Motor neuron (in vitro differentiated cells): ENCODE measurements around the gene AP3M1. TPM values are rescaled to one million over a fixed set of nuclear protein-coding genes. Genes with fewer than 3 reads are reported as not detected.
"Not testable (repeated sequence)": the region's sequence is repeated elsewhere in the genome, so short reads cannot be mapped to it uniquely, and the experiment has no call there.

ENCODE experiments used
- ATAC-seq, 8 experiments: fragments of 200-7000 bp; cut with Tn5 transposase; replicated peaks in 6 of 8; 2 replicates each; pipeline ENCODE4 v1.8.0; 2021; ENCODE audit warnings: mild to moderate bottlenecking in 8 of 8, moderate library complexity in 8 of 8
- H3K27ac ChIP-seq, 2 donors: fragments of 250-450 bp; sonication (Bioruptor Pico); 2 replicates each; pipeline ENCODE4 v1.9.0; 2021; ENCODE audit warnings: antibody characterized with exemption in 2 of 2, mild to moderate bottlenecking in 2 of 2, moderate library complexity in 1 of 2
- H3K4me1 ChIP-seq, 2 donors: fragments of 250-450 bp; sonication (Bioruptor Pico); replicated peaks in 1 of 2; 2 replicates each; pipeline ENCODE4 v1.6.1; 2021; ENCODE audit warnings: antibody characterized with exemption in 2 of 2, mild to moderate bottlenecking in 2 of 2, moderate library complexity in 1 of 2
- H3K4me3 ChIP-seq, 5 donors: fragments of 250-450 bp; sonication (Bioruptor Pico); 2 replicates each; pipeline ENCODE4 v1.9.0; 2021; ENCODE audit warnings: antibody characterized with exemption in 5 of 5, mild to moderate bottlenecking in 5 of 5, moderate library complexity in 4 of 5
- WGBS, 10 experiments: fragments of 450-650 bp; shearing (Covaris generic); methylation state at CpG; one replicate each; pipeline ENCODE4 v1.0.0; 2022; 5-methylcytosine and 5-hydroxymethylcytosine counted together
- in situ Hi-C, 9 experiments: fragments of 400-800 bp; cut with MboI; loops; one replicate each; pipeline ENCODE4 v1.15.0; 2021; ENCODE audit warnings: low sequenced_read_pairs in 9 of 9, low pct_unique_long_range_greater_than_20kb in 2 of 9; ENCODE audit not compliant: unreplicated experiment in 9 of 9
- total RNA-seq, 8 experiments: library from RNA; unstranded; fragments of 300-600 nt; gene quantifications; 2 replicates each; pipeline versions ENCODE4 v1.2.3 to v1.2.4, GENCODE V29; 2022

AP3M1 gene
- total RNA-seq, 8 experiments from 2014 or later, result 37.0 to 51.2 (median 42.6) TPM

- 0 to 38% (median 7%) methylated on average over 3 to 5 of the region's 5 CpGs; no CpG with 5 or more reads in 1 of the 10 experiments for WGBS, 10 experiments
- in situ Hi-C loops, result no loop called here
- no peak for ATAC-seq
- Histone ChIP-seq H3K4me1 (peaks cover 2 to 18% of the 10 kb centered on the region in 2 donors), H3K27ac (no peak overlapping the region), H3K4me3 (peak overlapping the region; percentile 62 to 71 (median 65))
Observed at GRCh38 chr10:74151879-74152722, 1.5 kb upstream of the AP3M1 start.

DNA sequence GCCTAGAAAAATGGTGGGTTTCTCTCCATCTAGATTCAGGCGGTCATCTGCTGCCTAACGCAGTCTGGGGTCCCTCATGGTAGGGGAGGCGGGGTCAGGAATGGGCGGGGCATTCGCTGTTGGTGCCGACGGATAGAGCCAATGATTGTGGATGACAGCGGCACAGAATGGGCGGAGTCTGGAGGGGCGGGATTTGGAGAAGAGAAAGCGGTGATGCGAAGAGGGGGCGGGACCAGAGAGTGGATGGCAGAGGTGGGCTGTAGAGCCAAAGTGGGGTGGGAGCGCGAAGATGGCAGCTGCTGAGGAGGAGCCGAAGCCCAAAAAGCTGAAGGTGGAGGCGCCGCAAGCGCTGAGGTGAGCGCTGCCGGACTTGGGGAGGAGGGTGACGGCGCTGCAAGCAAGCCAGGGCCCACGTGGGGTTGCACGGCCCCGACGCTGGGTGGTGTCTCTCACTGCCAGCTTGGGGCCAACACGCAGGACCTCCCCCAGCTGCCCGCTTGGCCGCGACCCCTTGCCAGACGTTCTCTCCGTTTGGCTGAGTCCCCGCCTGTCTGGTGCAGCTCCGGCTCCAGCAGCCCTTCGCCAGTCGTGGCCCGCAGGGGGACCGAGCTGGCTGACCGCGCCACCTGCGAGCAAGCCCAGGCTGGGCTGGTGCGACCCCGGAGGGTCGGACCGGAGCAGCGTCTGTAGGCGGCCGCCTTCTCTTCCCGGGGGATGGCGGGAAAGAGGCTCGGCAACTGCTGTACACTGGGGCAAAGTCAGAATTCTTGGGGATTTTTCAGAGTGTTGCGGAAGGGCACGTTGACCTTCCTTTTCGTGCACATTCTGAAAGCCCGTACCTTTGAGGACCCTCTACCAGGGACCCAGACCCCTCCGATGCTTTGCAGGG, 606 bp upstream of the AP3M1 start, which contains the start of gene ADK:
Gene ADK (plus strand): TSS at position 232 of the 889 bp plus-strand sequence. CDS start 58 bp downstream, at position 290.
- 0 to 7% (median 0%) methylated on average over 2 to 14 of the region's 57 CpGs; no CpG with 5 or more reads in 2 of the 10 experiments for WGBS, 10 experiments
- in situ Hi-C loops, result no loop called here
- H3K4me3 ChIP-seq, result peak within 1 kb of the TSS; percentile 62 to 71 (median 65)
- H3K4me1 ChIP-seq, result peaks cover 2 to 18% of the 10 kb centered on the region in 2 donors
- peak; percentile 91 to 93 (median 92) for ATAC-seq
- peak within 1 kb of the TSS; percentile 96 to 99 for H3K27ac ChIP-seq

- in situ Hi-C loops, ATAC-seq: not testable (repeated sequence)
- WGBS, 10 experiments, result 85 to 100% (median 98%) methylated on average over 1 to 9 of the region's 10 CpGs; no CpG with 5 or more reads in 1 of the 10 experiments
Observed at GRCh38 chr10:74146980-74147379, 3.6 kb downstream of the AP3M1 start.

DNA sequence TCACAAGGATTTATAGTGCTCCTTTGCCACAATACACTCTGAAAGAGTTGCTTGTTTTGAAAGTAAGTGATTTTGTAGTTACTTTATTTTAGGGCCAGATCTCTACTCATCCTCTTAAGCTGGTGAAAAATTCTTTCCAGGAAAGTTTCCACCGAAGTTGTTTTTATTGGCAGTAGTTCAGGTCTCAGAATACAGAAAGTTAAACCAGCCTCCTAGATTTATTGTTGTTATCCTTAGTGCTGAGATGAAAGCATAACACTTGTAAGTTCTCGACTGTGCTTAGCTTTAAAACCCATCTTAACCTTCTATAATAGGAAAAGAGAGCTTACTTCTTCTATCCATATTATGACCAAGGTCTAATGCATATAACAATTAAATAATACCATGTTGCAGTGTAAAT, 5.5 kb downstream of the AP3M1 start:
- WGBS, 10 experiments, result 5 to 100% (median 62%) methylated on average over 2 of the region's 2 CpGs; no CpG with 5 or more reads in 2 of the 10 experiments
- in situ Hi-C loops, result no loop called here
- peaks cover 0 to 6% of the 10 kb centered on the region in 2 donors for H3K4me1 ChIP-seq
- no peak overlapping the region for H3K27ac ChIP-seq
- no peak overlapping the region for H3K4me3 ChIP-seq
- peak in 1 of 8 experiments; percentile 39 for ATAC-seq

More at GRCh38 chr10:74146980-74147379, 3.6 kb downstream of the AP3M1 start:
- H3K4me3 ChIP-seq, H3K4me1 ChIP-seq, H3K27ac ChIP-seq: not testable (repeated sequence)

DNA sequence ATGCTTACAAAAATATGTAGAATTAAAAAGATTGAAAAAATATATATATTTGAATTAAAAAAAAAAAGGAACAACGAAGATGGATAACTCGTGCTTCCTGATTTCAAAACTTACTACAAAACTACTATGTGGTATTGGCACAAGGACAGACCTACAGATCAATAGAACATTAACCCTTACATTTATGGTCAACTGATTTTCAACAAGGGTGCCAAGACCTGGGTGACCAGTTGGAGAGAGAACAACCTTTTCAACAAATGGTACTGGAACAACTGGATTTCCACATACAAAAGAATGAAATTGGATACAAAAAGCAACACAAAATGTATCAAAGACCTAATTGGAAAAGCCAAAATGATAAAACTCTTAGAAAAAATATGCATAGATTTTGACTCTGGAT, 10.1 kb downstream of the AP3M1 start:
- Histone ChIP-seq H3K4me3 (no peak overlapping the region), H3K4me1 (no peaks in the 10 kb centered on the region), H3K27ac (no peak overlapping the region)
- WGBS, 10 experiments, result 70 to 100% (median 93%) methylated on average over 1 to 2 of the region's 2 CpGs; no CpG with 5 or more reads in 3 of the 10 experiments
- in situ Hi-C loops, result no loop called here
- ATAC-seq, result no peak

- Histone ChIP-seq H3K4me3 (no peak overlapping the region), H3K27ac (no peak overlapping the region), H3K4me1 (no peaks in the 10 kb centered on the region)
- in situ Hi-C loops, result no loop called here
- 50 to 100% (median 94%) methylated on average over 1 to 10 of the region's 18 CpGs; no CpG with 5 or more reads in 4 of the 10 experiments for WGBS, 10 experiments
- ATAC-seq, result no peak
Observed at GRCh38 chr10:74139981-74140380, 10.6 kb downstream of the AP3M1 start.

DNA sequence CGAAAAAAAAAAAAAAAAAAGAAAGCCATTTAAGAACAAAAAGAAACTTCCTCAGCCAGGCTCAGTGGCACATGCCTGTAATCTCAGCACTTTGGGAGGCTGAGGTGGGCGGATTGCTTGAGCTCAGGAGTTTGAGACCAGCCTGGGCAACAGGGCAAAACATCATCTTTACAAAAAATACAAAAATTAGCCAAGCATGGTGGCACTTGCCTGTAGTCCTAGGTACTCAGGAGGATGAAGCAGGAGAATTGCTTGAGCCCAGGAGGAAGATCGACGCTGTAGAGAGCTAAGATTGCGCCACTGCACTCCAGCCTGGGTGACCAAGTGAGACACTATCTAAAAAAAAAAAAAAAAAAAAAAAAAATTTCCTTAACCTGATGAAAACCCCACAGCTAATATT, 12.0 kb downstream of the AP3M1 start:
- in situ Hi-C loops, ATAC-seq: not testable (repeated sequence)
- whole genome bisulfite sequencing, 10 experiments, result 89 to 100% (median 95%) methylated on average over 2 to 5 of the region's 5 CpGs; no CpG with 5 or more reads in 2 of the 10 experiments

GRCh38 chr10:74137992-74138391, 12.6 kb downstream of the AP3M1 start:
- no peak overlapping the region for H3K4me3 ChIP-seq
- ATAC-seq, result no peak
- 67 to 100% (median 92%) methylated on average over 1 to 5 of the region's 5 CpGs for WGBS, 10 experiments
- H3K4me1 ChIP-seq, result no peaks in the 10 kb centered on the region
- H3K27ac ChIP-seq, result no peak overlapping the region
- in situ Hi-C loops, result no loop called here

More for the DNA sequence above, 12.0 kb downstream of the AP3M1 start:
- H3K27ac ChIP-seq, H3K4me1 ChIP-seq, H3K4me3 ChIP-seq: not testable (repeated sequence)

GRCh38 chr10:74135452-74135851, 15.2 kb downstream of the AP3M1 start:
- Histone ChIP-seq H3K27ac (no peak overlapping the region), H3K4me1 (no peaks in the 10 kb centered on the region), H3K4me3 (no peak overlapping the region)
- no peak for ATAC-seq
- 81 to 100% (median 94%) methylated on average over 2 to 3 of the region's 3 CpGs for WGBS, 10 experiments
- in situ Hi-C loops, result no loop called here

DNA sequence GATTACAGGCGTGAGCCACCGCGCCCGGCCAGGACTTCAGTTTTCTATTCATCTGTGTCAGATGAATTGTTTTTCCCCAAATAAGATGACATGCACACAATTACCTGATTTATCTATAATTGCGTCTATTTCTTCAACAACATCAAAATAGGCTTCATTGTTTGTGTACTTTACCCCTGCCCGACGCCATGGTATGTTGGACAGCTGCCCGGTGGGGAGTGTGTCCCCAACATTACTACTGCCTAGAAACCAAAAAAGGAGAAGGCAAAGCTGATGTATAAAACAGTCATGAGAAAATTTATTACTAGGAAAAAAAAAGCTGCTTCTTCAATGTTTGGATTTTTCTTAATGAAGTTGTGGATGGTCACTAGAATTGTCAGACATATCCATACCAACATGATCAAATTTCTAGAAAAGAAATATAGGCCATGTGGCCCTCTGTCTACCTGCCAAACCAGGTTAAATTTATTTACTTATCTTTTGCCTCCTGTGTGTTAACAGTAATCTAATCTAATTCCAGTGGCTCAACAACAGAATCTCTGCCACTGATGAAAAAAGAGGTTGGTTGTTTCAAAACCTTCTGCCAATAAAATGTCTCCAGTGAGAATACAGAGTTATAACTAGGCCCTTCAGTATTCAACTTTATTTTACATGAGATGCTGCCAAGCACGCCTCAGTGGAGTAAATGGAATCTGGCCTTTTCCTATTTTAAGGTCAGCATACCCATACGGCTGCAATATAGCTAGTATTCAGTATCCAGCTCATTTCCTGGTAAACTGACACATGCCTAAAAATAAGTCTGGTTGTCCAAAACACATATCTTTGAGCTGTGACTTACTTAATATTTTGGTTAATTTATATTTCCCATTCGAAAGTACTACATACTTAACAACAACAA, 16.5 kb downstream of the AP3M1 start:
- WGBS, 10 experiments, result 77 to 100% (median 96%) methylated on average over 3 to 11 of the region's 11 CpGs
- in situ Hi-C loops, result no loop called here
- Histone ChIP-seq H3K4me3 (no peak overlapping the region), H3K4me1 (no peaks in the 10 kb centered on the region), H3K27ac (no peak overlapping the region)
- peak in 1 of 8 experiments; percentile 73 for ATAC-seq

GRCh38 chr10:74123081-74123480, 27.5 kb downstream of the AP3M1 start:
- in situ Hi-C loops, result no loop called here
- H3K27ac ChIP-seq, result no peak overlapping the region
- H3K4me3 ChIP-seq, result no peak overlapping the region
- ATAC-seq, result no peak
- WGBS, 10 experiments, result 0 to 60% (median 0%) methylated on average over 1 of the region's 1 CpG; no CpG with 5 or more reads in 5 of the 10 experiments
- no peaks in the 10 kb centered on the region for H3K4me1 ChIP-seq

DNA sequence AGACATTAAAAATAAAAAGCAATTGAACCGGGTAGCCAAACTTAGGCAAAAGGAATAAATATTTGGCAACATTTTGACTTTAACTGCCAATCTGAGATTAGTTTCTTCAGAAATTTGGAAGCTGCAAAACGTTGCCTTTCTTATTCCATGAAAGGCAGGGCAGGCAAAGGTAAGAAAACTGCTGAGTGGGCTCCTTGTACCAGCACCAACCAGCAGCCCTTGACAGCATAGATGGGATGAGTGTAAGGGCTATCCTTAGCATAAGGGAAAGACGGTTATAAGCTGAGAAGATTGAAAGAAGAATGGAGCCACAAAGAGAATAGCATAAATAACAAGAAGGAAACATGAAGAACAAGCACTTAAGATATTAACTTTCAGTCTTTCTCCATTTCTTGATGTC, 28.6 kb downstream of the AP3M1 start:
- 20 to 92% (median 68%) methylated on average over 2 to 3 of the region's 3 CpGs for WGBS, 10 experiments
- Histone ChIP-seq H3K27ac (no peak overlapping the region), H3K4me3 (no peak overlapping the region), H3K4me1 (no peaks in the 10 kb centered on the region)
- in situ Hi-C loops, result no loop called here
- ATAC-seq, result no peak
